HG02678 (cell line): Measurements from ENCODE around the gene CUX1.
"Not testable (repeated sequence)": the region's sequence is repeated elsewhere in the genome, so short reads cannot be mapped to it uniquely, and the experiment has no call there.

Experiments
- ATAC-seq: cut with Tn5 transposase; IDR thresholded peaks from one replicate; pipeline ENCODE4 v1.9.1; 2021; ENCODE audit warnings: mild to moderate bottlenecking, moderate library complexity; ENCODE audit not compliant: unreplicated experiment

Gene CUX1

DNA sequence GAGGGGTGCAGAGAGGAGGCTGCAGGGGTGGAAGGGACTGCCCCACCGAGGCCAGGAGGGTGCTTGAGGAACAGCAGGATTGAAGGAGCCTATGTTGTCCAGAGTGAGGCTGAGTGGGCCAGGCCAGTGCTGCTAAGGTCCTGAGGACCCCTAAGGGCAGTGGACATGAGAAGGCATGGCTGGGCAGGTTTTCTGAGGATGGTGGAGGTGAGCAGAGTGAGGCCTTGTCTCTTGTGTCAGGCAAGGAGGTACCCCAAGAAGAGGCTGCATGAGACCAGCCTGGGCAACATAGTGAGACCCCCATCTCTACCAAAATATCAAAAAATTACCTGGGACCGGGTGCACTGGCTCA is 474.5 kb downstream of the CUX1 start:
- ATAC-seq, result no peak

DNA sequence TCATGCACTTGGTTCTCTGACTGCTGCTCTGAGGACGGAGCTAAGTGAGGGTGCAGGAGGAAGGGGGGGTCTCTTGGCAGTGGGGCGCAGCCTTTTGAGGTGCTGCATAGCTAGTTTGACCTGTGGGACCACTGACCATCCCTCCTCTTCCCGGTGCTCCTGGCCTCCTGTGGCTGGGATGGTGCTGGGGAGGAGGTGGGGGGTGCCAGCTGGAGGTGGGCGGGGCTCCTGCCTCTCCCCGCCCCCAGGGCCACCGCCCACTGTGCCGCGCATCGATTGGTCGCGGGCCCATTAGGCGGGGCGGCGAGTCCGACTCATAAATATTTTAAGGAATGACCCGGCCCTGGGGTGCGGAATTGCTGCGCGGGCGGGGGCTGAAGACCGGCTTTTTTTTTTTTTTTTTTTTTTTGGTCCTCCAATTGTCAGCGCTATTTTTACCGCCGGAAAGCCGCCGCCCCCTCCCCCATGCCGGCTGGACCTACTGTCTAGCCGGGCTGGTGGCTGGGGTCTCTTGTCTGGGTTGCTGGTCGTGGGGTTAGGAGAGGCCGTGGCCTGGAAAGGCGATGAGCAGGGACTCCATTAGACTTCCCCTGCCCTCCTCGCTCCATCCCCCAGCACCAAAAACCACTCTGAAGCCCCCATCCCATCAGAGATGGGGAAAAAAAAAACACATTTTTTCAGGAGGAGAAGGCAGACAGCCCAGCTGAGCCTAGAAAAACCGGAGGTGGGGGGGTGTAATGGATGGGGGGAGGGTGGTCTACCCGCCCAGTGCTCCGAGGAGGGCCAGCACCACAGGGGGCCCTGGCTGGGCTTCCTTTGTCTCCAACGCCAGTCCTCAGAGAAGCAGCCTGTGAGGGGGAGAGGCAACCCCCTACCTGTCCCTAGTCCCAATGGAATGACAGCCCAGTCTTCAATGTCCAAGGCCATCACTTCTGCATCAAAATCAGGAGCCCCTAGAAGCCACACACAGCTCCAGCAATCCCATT is 475.7 kb downstream of the CUX1 start:
- no peak for ATAC-seq

- no peak for ATAC-seq
Measured at GRCh38 chr7:102294589-102294988, 477.2 kb downstream of the CUX1 start.

- ATAC-seq, result no peak
Measured at GRCh38 chr7:102295346-102296178, 478.1 kb downstream of the CUX1 start.

DNA sequence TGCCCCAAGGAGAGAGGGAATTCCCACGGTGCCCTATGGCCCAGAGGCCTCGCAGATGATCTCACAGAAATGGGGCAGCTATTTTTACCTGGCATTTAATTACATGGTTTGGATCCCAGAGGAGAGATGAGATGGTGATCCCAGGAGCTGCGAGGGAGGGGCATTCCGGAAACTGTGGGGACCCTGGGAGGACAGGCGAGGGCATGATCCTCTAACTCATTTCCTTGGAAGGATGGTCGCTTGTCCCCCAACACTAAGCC is 478.7 kb downstream of the CUX1 start:
- ATAC-seq, result no peak

- no peak for ATAC-seq
Measured at GRCh38 chr7:102296514-102296913, 479.1 kb downstream of the CUX1 start.

GRCh38 chr7:102297487-102298218 is 480.2 kb downstream of the CUX1 start:
- no peak for ATAC-seq

DNA sequence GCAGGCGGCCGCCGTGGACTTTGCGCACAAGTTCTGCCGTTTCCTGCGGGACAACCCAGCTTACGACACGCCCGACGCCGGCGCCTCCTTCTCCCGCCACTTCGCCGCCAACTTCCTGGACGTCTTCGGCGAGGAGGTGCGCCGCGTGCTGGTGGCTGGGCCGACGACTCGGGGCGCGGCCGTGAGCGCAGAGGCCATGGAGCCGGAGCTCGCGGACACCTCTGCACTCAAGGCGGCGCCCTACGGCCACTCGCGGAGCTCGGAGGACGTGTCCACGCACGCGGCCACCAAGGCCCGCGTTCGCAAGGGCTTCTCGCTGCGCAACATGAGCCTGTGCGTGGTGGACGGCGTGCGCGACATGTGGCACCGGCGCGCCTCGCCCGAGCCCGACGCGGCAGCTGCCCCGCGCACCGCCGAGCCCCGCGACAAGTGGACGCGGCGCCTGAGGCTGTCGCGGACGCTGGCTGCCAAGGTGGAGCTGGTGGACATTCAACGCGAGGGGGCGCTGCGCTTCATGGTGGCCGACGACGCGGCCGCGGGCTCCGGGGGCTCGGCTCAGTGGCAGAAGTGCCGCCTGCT is 483.3 kb downstream of the CUX1 start:
- no peak for ATAC-seq

DNA sequence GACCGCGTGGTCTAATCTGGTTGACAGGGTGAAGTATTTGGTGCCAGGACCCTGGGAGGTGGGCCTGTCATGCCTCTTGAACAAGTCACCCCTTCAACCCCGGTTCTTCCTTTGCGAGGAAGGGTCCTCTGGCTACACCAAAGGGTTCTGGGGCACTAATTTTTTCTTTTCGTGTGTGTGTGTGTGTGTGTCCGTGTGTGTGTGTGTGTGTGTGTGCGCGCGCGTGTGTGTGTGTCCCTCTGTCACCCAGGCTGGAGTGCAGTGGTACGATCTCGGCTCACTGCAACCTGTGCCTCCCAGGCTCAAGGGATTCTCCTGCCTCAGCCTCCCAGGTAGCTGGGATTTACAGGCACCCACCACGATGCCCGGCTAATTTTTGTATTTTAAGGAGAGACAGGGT is 483.9 kb downstream of the CUX1 start:
- not testable (repeated sequence) for ATAC-seq

- ATAC-seq, result no peak
Measured at GRCh38 chr7:102302025-102302424, 484.6 kb downstream of the CUX1 start.

DNA sequence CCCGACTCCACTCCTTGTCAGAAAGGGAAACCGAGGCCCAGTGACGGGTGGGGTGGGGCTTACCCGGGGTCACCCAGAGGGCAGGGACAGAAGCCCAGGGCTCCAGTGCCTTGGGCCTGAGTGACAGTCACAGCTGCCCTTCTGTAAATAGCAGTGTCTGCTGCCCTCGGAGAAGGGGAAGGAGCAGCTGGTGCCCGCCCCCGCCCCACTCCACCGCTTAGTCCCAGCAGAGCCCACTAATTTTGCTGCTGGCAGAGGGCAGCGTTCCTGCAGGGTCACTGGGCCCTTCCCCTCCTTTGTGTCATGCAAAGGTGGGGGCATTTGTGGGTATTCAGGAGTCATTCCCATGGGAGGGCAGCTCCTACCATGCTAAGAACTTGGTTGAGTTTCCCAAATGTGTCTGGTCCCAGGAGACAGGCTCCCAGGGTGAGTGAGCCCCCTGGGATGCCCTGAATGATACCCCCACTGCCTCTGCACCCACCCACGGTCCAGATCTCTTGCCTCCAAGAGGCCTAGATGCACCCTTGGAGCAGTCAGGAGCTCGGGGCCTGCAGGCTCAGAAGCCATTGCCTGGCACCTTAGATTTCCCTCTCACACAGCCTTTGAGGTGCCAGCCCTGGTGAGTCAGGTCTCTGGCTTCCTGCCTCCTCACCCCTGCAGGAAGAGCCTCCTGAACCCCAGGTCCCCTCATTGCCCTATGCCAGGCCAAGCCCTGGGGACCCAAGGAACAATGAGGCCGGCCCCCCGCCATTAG is 486.4 kb downstream of the CUX1 start:
- ATAC-seq, result no peak

- no peak for ATAC-seq
Measured at GRCh38 chr7:102304668-102305067, 487.2 kb downstream of the CUX1 start.

DNA sequence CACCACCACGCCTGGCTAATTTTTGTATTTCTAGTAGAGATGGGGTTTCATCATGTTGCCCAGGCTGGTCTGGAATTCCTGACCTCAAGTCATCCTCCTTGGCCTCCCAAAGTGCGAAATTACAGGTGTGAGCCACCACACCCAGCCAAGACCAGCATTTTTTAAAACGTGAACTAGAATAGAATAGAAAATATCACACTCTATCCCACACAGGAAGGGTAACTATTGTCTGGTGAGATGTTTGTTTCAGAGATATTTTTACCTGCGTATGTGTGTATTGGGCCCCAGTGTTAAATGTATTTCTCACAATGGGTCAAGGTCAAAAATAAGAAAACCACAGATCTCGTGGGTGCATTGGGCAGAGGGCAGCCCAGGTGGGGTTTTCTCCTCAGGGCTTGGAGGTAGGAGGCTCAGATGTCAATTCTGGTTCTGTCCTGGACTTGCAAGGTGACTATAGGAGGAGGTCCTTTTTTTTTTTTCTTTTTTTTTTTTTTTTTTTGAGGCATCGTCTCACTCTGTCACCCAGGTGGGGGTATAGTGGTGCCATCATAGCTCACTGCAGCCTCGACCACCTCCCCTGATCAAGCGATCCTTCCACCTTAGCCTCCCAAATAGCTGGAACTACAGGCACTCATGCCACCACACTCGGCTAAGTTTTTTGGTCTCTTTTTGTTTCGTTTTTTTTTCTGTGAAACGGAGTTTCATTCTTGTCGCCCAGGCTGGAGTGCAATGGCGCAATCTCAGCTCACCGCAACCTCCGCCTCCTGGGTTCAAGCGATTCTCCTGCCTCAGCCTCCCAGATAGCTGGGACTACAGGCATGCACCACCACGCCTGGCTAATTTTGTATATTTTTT is 488.2 kb downstream of the CUX1 start:
- peak; percentile 55 for ATAC-seq

GRCh38 chr7:102306916-102307677 is 489.7 kb downstream of the CUX1 start:
- peak; percentile 73 for ATAC-seq

DNA sequence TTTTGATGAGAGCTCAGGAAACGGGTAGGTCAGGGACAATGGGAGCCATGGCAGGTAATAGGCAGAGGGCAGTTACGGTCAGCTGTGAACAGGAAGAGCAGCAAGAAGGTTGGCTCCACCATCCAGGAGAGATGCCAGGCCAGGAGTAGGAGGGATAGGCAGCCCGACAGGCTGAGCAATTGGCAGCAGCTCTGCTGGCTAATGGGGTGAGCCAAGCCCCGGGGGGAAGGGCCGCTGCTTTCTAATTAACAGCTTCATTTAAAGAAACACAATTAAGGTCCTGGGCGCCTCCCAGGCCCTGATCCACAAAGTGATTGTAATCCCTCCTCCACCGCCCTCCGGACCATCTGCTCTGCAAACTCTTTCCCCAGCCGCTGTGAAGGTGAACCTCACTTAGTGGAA is 493.0 kb downstream of the CUX1 start:
- no peak for ATAC-seq

- ATAC-seq, result no peak
Measured at GRCh38 chr7:102312317-102312716, 494.9 kb downstream of the CUX1 start.

DNA sequence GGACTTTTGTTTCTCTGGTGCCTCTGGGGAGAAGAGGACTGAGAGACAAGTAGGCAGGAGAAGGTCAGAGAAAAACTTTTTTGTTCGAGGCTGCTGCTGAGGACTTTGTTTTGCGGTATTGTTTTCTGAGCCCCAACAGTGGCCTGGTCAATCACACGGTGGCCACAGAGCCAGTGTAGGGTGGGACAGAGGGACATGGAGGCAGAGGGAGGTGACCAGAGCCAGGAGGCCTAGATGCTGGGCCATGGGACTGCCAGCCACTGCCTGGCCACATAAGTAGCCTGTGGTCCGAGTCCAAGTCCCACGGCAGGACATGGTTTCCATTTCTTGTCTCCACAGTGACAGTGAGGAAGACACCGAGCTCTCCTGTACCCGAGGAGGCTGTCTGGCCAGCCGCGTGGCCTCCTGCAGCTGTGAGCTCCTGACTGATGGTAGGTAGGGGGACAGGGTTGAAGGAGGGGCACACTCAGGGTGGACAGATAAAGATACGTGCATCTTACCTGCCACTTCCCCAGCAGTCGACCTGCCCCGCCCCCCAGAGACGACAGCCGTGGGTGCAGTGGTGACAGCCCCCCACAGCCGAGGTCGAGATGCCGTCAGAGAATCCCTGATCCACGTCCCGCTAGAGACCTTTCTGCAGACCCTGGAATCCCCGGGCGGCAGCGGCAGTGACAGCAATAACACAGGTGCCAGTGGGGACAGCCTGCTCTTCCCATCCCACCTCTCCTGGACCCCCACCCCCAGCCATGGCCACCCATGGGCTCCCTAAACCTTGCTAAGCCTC is 496.8 kb downstream of the CUX1 start:
- ATAC-seq, result no peak
